OCI-LY7 (cell line): ENCODE results near the gene PADI4.
"Not testable (repeated sequence)": the region's sequence is repeated elsewhere in the genome, so short reads cannot be mapped to it uniquely, and the experiment has no call there.

ENCODE experiments used
- EZH2phosphoT487 ChIP-seq: fragments of 200-600 bp; sonication (generic); IDR thresholded peaks from 2 replicates; pipeline ENCODE4 v1.6.1; 2018; ENCODE audit warnings: low read depth, borderline replicate concordance, mild to moderate bottlenecking, mixed run types, antibody characterized with exemption, low read length, moderate library complexity, mixed read lengths
- TF ChIP-seq, protein P1 (sequence below): fragments of 200-600 bp; sonication (generic); conservative IDR thresholded peaks from 2 replicates; pipeline ENCODE4 v1.5.1; 2014; ENCODE audit warnings: mild to moderate bottlenecking, antibody characterized with exemption, low read length, moderate library complexity, mixed read lengths

DNA sequence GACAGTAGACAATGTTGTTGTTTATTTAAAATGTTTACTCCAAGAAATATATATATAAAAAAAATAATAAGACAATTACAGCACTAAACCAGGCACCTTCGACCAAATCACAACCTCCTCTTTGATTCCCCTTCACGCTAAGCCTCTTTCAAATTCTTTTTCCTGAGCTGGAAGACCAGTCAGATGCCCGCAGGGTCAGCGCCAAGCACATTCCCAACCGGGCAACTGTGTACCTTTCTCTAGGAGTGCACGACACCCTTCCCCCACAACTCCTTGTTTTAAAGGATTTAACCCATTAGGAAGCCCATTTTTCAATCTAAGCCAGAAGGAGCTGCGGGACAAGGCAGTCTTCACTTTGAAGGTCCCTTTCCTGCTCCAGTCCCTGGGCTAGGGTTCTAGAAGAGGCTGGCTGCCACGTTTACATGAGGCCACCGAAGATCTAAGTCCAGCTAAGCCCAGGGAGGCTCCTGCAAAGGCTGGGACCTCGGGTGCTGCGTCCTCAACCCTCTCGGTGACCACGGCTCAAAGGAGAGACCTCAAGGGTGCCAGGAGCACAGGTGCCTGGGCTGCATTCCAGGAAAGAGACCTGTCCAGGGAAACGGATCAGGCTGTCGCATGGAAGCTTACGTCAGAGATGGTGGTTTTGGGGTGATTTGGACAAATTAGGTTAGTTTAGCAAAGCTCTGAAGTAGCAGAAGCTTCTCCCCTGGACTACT lies 98.9 kb downstream of the PADI4 start:
- TF ChIP-seq, protein P1, sequence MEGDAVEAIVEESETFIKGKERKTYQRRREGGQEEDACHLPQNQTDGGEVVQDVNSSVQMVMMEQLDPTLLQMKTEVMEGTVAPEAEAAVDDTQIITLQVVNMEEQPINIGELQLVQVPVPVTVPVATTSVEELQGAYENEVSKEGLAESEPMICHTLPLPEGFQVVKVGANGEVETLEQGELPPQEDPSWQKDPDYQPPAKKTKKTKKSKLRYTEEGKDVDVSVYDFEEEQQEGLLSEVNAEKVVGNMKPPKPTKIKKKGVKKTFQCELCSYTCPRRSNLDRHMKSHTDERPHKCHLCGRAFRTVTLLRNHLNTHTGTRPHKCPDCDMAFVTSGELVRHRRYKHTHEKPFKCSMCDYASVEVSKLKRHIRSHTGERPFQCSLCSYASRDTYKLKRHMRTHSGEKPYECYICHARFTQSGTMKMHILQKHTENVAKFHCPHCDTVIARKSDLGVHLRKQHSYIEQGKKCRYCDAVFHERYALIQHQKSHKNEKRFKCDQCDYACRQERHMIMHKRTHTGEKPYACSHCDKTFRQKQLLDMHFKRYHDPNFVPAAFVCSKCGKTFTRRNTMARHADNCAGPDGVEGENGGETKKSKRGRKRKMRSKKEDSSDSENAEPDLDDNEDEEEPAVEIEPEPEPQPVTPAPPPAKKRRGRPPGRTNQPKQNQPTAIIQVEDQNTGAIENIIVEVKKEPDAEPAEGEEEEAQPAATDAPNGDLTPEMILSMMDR, result not testable (repeated sequence)
- not testable (repeated sequence) for TF ChIP-seq EZH2phosphoT487
